GM19043 (cell line): ENCODE measurements around the gene PGGHG.
A peak's percentile ranks its signal among the peaks of the same experiment; 100 is the strongest.

Experiments
- ATAC-seq: cut with Tn5 transposase; IDR thresholded peaks from one replicate; pipeline ENCODE4 v1.9.1; 2021; ENCODE audit warnings: low read depth; ENCODE audit not compliant: unreplicated experiment

Gene PGGHG

GRCh38 chr11:288478-289397, at the start of gene PGGHG:
TSS of gene PGGHG (plus strand) at chr11:289126. CDS start at chr11:289817, 691 bp downstream.
- ATAC-seq, result peak; percentile 53

GRCh38 chr11:240315-240714, 48.6 kb upstream of the PGGHG start:
- ATAC-seq, result no peak

DNA sequence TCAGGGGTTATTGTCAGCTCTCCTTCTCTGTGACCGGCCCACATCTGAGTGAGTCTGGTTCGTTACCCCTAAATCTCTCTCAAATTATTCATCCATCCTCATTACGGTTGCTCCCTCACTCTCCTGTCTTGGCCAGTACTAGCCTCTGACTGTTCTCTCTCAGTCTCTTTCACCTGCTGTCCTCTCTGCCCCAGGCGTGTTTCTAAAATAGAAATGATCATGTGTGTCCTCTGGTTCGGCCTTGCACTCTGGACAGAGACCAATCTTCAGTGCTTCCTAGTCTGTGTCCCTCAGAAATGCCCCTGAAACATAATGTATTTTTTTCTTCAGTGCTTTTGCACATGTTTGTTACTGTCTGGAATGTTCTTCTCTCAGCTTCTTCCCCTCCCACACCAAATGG, 47.3 kb upstream of the PGGHG start:
- no peak for ATAC-seq

GRCh38 chr11:244376-244775, 44.5 kb upstream of the PGGHG start:
- ATAC-seq, result no peak

GRCh38 chr11:249062-249461, 39.9 kb upstream of the PGGHG start:
- no peak for ATAC-seq

GRCh38 chr11:250274-250673, 38.7 kb upstream of the PGGHG start:
- no peak for ATAC-seq

DNA sequence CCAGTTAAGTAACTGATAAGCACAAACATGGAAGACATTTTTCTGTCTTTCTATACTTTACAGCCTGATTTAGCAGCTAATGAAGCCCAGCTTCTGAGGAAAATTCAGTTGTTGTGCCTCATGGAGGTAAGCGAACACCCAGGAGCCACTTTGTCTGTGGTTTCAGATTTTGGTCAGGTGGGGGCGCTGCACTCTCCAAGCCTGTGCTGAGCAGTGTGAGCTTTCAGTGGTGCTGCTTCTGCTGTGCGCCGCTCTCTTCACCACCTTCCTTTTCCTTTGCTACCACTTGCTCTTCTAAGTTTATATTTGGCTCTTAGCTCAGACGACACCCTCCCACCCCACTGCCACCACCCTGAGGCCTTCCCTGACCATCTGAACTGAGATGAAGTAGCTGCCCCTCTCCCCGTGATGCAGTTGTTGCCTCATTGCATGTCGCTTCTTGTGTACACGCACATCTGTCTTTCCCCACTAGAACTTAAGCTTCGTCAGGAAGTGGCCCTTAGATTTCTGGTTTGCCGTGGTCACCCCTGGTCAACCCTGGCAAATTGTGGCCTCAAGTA, 38.1 kb upstream of the PGGHG start:
- no peak for ATAC-seq

DNA sequence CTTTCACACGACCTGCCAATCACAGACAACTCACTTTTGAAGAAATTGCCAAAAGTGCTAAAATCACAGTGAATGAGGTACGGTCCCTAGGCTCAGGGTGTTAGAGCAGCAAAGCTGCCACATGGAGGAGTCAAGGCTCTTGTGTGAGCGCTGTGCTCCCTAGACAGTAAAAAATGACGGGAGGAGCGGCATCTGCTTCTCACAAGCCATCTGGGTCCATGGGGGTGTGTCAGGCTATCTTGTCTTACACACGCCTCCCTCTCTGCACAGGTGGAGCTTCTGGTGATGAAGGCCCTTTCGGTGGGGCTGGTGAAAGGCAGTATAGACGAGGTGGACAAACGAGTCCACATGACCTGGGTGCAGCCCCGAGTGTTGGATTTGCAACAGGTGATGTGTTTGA, 37.4 kb upstream of the PGGHG start:
- ATAC-seq, result no peak

DNA sequence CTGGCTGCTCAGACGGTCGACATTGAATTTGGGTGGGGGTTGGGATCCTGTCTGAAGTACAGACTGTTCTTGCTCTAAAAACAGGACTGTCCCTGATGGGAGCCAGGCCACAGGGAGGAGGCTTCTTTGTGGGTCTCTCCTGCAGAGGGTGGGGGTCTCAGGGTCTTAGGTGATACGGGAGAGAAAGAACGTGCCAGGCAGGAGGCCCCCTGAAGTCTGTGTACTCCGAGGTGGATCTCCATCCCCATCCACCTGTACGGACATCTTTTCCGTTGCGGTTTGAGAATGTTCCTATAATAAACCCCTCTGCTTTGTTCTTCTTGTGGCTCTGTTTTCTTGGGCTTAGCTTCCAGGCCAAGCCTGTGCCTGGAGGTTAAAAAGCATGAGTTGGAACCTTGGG, 36.3 kb upstream of the PGGHG start:
- no peak for ATAC-seq

GRCh38 chr11:253160-253885, 35.6 kb upstream of the PGGHG start:
- no peak for ATAC-seq

GRCh38 chr11:253886-254270, 35.0 kb upstream of the PGGHG start:
- no peak for ATAC-seq

- no peak for ATAC-seq
Measured at GRCh38 chr11:255176-255575, 33.8 kb upstream of the PGGHG start.

DNA sequence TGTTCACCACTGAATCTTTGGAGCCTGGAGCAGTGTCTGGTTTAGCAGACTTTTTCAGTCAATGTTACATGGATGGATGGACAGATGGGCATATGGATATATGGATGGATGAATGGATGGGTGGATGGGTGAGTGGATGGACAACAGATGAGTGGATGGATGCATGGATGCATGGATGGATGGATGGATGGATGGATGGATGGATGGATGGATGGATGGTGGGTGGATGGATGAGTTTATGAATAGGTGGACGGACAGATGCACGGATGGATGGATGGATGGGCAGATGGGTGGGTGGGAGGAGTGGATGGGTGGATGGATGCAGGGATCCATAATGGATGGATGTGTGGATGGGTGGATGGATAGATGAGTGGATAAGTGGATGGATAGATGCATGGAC, 33.1 kb upstream of the PGGHG start:
- no peak for ATAC-seq

DNA sequence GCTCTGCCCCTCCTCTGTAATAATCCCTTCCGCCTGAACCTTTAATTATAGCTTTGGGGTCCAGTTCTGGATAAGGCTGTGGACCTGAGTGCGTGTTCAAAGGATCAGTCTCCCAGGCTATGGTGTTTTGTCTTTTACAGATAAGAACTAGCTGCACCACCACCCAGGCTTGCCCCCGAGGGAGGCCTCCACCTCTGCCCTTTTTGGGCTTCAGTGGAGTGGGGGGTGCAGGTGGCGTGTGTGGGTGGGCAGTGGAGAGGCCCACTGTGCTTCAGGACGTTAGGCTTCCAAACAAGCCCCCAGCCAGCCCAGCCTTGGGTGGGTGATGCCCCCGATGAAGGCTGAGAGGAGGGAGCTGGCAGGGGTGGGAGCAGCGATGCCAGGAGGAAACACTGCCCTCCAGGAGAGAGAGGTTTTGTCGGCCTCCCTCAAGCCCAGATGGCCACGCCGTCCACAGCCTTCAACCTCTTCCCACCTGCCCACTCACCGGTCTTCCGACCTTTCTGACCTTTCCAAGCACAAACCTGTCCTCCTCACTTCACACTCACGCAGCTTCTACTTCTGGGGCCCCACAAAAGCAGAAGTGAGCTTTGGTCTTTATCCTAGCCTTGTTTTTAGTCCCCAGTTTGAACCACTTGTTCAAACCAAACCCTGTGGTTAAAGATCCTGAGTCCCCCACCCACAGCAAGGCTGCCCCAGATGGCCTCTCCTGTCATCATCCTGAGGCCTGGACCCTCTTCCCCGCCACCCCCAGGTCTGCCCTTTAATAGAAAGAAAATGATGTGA, 31.8 kb upstream of the PGGHG start:
- no peak for ATAC-seq

DNA sequence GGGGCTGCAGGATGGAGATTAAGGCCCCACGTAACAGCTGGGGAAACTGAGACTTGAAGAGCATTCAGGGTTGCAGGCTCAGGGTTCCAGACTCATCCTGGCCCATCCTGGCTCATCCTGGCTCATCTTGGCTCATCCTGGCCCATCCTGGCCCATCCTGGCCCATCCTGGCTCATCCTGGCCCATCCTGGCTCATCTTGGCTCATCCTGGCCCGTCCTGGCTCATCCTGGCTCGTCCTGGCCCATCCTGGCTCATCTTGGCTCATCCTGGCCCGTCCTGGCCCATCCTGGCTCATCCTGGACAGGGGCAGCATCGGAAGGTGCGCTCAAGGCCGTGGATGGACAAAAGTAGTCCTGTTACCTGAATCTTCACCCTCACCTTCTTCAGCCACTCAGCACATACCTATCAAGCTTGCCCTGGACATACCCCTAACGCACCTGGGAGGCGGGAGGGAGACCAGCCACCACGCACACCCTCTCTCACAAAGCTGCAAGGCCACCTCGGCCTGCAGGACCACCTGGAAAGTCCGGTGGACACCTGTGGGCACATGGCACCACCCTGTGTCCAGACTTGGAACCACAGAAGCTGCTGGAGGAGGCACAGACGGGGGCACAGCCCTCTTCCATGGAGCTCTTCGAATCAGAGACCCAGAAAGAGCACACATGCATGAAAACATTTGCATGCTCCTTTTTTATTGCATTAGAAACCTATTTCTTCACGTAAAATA, 31.0 kb upstream of the PGGHG start:
- ATAC-seq, result no peak

DNA sequence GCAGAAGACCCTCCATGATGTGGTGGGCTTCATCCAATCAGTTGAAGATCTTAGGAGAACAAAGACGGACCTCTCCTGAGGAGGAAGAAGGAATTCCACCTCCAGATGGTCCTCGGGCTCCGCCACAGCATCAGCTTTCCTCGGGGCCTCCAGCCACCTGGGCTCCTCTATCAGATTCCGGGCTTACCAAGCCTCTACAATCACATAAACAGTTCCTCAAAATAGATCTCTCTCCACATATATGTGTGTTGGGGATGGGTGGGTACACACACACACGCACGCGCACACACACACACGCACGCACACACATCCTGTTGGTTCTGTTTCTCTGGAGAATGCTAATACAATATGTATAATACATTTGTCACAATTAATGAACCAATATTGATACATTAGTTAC, 29.5 kb upstream of the PGGHG start:
- ATAC-seq, result no peak

GRCh38 chr11:261624-262023, 27.3 kb upstream of the PGGHG start:
- ATAC-seq, result no peak

DNA sequence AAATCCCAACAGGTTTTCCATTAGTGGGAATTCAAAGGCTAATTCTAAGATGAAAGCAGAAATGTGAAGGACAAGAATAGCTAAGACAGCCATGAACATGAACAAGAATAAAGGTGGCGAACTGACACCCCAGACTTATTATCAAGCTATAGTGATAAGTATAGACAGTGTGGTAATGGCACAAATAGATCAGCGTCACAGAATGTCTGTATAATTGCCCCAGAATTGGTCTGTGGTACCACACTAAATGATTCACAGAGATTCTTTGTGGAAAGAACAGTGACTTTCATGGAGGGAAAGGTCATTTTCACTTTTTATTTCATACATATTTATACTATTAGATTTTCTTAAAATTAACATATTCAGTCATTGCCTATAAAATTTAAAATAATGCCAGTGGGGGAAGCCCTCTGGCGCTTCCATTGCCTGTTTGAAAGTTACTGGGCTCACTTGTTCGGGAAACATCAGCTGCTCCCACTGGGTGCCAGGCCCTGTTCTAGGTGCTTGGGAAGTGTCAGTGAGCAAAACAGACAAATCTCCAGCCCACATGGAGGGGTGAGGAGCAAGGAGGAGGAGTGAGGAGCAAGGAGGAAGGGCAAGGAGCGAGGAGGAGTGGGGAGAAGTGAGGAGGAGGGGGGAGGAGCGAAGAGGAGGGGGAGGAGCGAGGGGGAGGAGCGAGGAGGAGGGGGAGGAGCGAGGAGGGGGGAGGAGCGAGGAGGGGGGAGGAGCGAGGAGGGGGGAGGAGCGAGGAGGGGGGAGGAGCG, 22.1 kb upstream of the PGGHG start:
- no peak for ATAC-seq

GRCh38 chr11:267491-267994, 21.4 kb upstream of the PGGHG start:
- no peak for ATAC-seq
